Measurements from ENCODE around the gene PTRH2.

The PTRH2 gene

GRCh38 chr17:59734226-59734625 lies 27.0 kb upstream of the PTRH2 start:
- Mint-ChIP-seq H3K27me3 (no peaks in the 10 kb centered on the region), H3K9me3 (no peaks in the 10 kb centered on the region), H3K36me3 (peaks cover 12% of the 10 kb centered on the region), H3K4me1 (peaks cover 6% of the 10 kb centered on the region), H3K27ac (no peak overlapping the region), H3K4me3 (no peak overlapping the region)
- no peak for DNase-seq
- CTCF ChIA-PET, result interaction anchor here (1.9 kb wide), 1 partner anchor 12 kb away, joined by 10 read pairs; no protein-coding TSS in a partner anchor

GRCh38 chr17:59733697-59734096 lies 26.5 kb upstream of the PTRH2 start:
- no peak overlapping the region for H3K4me3 Mint-ChIP-seq
- H3K4me1 Mint-ChIP-seq, result peaks cover 6% of the 10 kb centered on the region
- no peaks in the 10 kb centered on the region for H3K27me3 Mint-ChIP-seq
- DNase-seq, result no peak
- no peaks in the 10 kb centered on the region for H3K9me3 Mint-ChIP-seq
- CTCF ChIA-PET, result interaction anchor here (1.9 kb wide), 1 partner anchor 13 kb away, joined by 10 read pairs; no protein-coding TSS in a partner anchor
- H3K36me3 Mint-ChIP-seq, result peaks cover 12% of the 10 kb centered on the region
- H3K27ac Mint-ChIP-seq, result no peak overlapping the region

DNA sequence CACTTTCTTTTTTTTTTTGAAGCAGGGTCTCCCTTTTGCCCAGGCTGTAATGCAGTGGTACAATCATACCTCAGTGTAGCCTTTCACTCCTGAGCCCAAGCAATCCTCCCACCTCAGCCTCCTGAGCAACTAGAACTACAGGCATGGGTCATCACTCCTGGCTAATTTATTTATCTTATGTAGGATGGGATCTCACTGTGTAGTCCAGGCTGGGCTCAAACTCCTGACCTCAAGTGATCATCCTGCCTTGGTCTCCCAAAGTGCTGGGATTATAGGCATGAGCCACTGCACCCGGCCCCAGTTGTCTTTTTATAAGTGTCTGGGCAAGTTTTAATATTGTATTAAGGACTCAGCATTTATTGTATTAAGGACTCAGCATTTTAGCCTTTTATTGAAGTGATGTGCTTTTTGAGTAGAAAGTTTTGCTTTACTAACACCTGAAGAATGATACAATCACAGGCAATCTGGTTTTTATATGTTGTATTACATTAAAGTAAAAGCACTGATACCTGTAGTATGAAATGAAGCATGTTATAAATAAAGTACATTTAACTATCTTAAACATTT lies 23.1 kb upstream of the PTRH2 start:
- no peak for DNase-seq
- Mint-ChIP-seq H3K4me3 (no peak overlapping the region), H3K27ac (no peak overlapping the region), H3K4me1 (peaks cover 6% of the 10 kb centered on the region), H3K36me3 (peaks cover 11% of the 10 kb centered on the region), H3K9me3 (no peaks in the 10 kb centered on the region), H3K27me3 (no peaks in the 10 kb centered on the region)
- CTCF ChIA-PET, result no interaction called here

DNA sequence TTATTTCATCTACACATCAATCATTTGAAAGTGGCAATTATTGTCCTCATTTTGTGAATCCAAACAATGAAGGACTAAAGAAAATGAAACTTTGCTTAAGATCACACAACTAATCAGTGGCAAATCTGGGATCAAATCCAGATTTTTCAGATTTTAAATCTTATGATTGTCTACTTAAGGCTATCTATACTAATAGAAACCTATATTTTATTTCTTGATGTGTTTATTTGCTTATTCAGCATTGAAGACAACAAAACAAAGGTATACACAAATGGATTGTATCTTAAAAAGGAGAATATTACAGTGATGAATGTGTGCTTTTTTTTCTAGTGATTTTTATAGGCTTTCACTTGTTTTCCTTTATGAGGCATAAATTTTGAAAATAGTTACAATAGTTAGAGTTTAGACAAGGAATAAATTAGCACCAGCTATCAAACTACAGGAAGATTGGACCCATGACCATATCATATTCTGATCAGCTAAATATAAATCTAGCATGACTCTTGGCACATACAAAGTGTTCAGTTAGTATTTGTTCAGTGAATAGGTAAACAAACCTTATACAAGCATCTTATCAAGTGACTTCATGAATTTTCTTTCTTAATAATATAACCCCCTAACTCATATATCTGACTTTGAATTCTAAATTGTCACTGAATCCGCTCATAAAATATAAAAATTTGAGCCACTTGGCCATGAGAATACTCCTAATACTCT lies 20.7 kb upstream of the PTRH2 start:
- Mint-ChIP-seq H3K27ac (no peak overlapping the region), H3K9me3 (no peaks in the 10 kb centered on the region), H3K4me3 (no peak overlapping the region), H3K36me3 (peaks cover 9% of the 10 kb centered on the region), H3K4me1 (peaks cover 6% of the 10 kb centered on the region), H3K27me3 (no peaks in the 10 kb centered on the region)
- CTCF ChIA-PET, result interaction anchor here (0.9 to 2.2 kb wide), 2 partner anchors 24 to 206 kb away, joined by 3 to 5 read pairs; no protein-coding TSS in a partner anchor
- DNase-seq, result no peak

GRCh38 chr17:59725691-59726090 lies 18.5 kb upstream of the PTRH2 start:
- Mint-ChIP-seq H3K4me1 (peaks cover 6% of the 10 kb centered on the region), H3K4me3 (no peak overlapping the region), H3K36me3 (peaks cover 3% of the 10 kb centered on the region), H3K27ac (no peak overlapping the region), H3K9me3 (no peaks in the 10 kb centered on the region), H3K27me3 (no peaks in the 10 kb centered on the region)
- no peak for DNase-seq
- CTCF ChIA-PET, result no interaction called here

DNA sequence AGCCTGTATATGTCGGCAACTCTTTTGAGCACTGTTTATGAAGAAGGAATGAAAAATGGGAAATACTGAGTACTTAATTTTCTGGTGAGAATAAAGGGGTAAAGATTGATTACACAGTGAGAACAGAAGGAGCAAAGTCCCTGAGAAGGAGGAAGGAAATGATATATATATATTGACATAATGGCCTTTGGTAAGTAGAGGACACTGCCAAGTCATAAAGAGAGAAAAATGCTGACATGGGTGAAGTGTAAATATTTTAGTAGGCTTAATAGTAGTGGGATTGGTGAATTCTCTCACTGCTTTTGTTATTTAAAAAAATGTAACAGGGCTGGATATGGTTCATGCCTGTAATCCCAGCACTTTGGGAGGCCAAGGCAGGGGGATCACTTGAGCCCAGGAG lies 16.4 kb upstream of the PTRH2 start:
- CTCF ChIA-PET, result no interaction called here
- H3K27ac Mint-ChIP-seq, result no peak overlapping the region
- H3K4me1 Mint-ChIP-seq, result no peaks in the 10 kb centered on the region
- no peaks in the 10 kb centered on the region for H3K9me3 Mint-ChIP-seq
- H3K4me3 Mint-ChIP-seq, result no peak overlapping the region
- no peaks in the 10 kb centered on the region for H3K36me3 Mint-ChIP-seq
- H3K27me3 Mint-ChIP-seq, result no peaks in the 10 kb centered on the region
- DNase-seq, result no peak

DNA sequence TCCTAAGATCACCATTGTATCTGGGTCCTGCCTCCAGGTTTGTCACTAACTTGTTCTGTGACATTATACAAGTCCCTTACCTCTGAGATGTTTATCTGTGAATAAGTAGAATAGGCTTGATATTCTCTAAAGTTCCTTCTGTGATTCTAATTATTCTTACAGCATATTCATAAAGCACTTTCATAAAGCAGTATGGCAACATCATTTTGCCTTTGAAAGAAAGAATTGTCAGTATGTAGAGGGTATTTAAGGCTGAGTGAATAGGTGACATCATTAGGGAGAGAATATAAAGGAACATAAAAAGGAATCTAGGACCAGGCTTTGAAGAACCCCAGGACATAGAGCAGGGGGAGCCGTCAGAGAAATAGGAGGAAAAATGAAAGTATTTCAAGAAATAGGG lies 15.8 kb upstream of the PTRH2 start:
- CTCF ChIA-PET, result no interaction called here

DNA sequence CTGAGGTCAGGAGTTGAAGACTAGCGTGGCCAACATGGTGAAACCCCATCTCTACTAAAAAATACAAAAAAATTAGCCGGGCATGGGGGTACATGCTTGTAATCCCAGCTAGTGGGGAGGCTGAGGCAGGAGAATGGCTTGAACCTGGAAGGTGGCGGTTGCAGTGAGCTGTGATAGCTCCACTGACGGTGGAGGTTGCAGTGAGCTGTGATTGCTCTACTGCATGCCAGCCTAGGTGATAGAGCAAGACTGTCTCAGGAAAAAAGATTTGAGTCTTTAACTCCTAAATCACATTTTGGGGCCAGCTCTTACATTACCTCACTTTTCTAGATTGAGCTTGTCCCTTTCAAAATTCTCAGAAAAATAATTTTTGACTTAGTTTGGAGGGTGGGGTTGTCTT lies 15.4 kb upstream of the PTRH2 start:
- no peaks in the 10 kb centered on the region for H3K27me3 Mint-ChIP-seq
- H3K27ac Mint-ChIP-seq, result no peak overlapping the region
- H3K36me3 Mint-ChIP-seq, result peaks cover 2% of the 10 kb centered on the region
- H3K4me1 Mint-ChIP-seq, result no peaks in the 10 kb centered on the region
- no peak for DNase-seq
- CTCF ChIA-PET, result no interaction called here
- H3K9me3 Mint-ChIP-seq, result no peaks in the 10 kb centered on the region
- H3K4me3 Mint-ChIP-seq, result no peak overlapping the region

More for the DNA sequence above, 15.8 kb upstream of the PTRH2 start:
- no peaks in the 10 kb centered on the region for H3K27me3 Mint-ChIP-seq
- H3K4me1 Mint-ChIP-seq, result no peaks in the 10 kb centered on the region
- no peaks in the 10 kb centered on the region for H3K9me3 Mint-ChIP-seq
- no peak for DNase-seq
- no peak overlapping the region for H3K27ac Mint-ChIP-seq
- H3K36me3 Mint-ChIP-seq, result peaks cover 2% of the 10 kb centered on the region
- H3K4me3 Mint-ChIP-seq, result no peak overlapping the region

- no peak for DNase-seq
- Mint-ChIP-seq H3K4me3 (no peak overlapping the region), H3K4me1 (no peaks in the 10 kb centered on the region), H3K9me3 (no peaks in the 10 kb centered on the region), H3K27me3 (no peaks in the 10 kb centered on the region), H3K36me3 (peaks cover 4% of the 10 kb centered on the region), H3K27ac (no peak overlapping the region)
- CTCF ChIA-PET, result no interaction called here
Measured at GRCh38 chr17:59719526-59719925, 12.3 kb upstream of the PTRH2 start.

- Mint-ChIP-seq H3K9me3 (no peaks in the 10 kb centered on the region), H3K36me3 (peaks cover 8% of the 10 kb centered on the region), H3K27me3 (no peaks in the 10 kb centered on the region), H3K27ac (no peak overlapping the region), H3K4me1 (peaks cover 3% of the 10 kb centered on the region), H3K4me3 (no peak overlapping the region)
- no peak for DNase-seq
- CTCF ChIA-PET, result interaction anchor here (0.6 kb wide), 1 partner anchor 28 kb away, joined by 3 read pairs; no protein-coding TSS in a partner anchor
Measured at GRCh38 chr17:59716427-59716826, 9.2 kb upstream of the PTRH2 start.

GRCh38 chr17:59714255-59714654 lies 7.0 kb upstream of the PTRH2 start:
- H3K4me3 Mint-ChIP-seq, result no peak overlapping the region
- no peaks in the 10 kb centered on the region for H3K27me3 Mint-ChIP-seq
- CTCF ChIA-PET, result no interaction called here
- H3K36me3 Mint-ChIP-seq, result peaks cover 10% of the 10 kb centered on the region
- H3K4me1 Mint-ChIP-seq, result peaks cover 14% of the 10 kb centered on the region
- DNase-seq, result no peak
- H3K9me3 Mint-ChIP-seq, result no peaks in the 10 kb centered on the region
- no peak overlapping the region for H3K27ac Mint-ChIP-seq

- Mint-ChIP-seq H3K9me3 (no peaks in the 10 kb centered on the region), H3K27ac (no peak overlapping the region), H3K36me3 (peaks cover 9% of the 10 kb centered on the region), H3K4me1 (peaks cover 26% of the 10 kb centered on the region), H3K4me3 (no peak overlapping the region), H3K27me3 (no peaks in the 10 kb centered on the region)
- DNase-seq, result no peak
- CTCF ChIA-PET, result no interaction called here
Measured at GRCh38 chr17:59712862-59713261, 5.6 kb upstream of the PTRH2 start.

GRCh38 chr17:59711936-59712335 lies 4.7 kb upstream of the PTRH2 start:
- peaks cover 6% of the 10 kb centered on the region for H3K27me3 Mint-ChIP-seq
- no peak overlapping the region for H3K27ac Mint-ChIP-seq
- no peak overlapping the region for H3K4me3 Mint-ChIP-seq
- H3K4me1 Mint-ChIP-seq, result peaks cover 26% of the 10 kb centered on the region
- H3K9me3 Mint-ChIP-seq, result no peaks in the 10 kb centered on the region
- H3K36me3 Mint-ChIP-seq, result peaks cover 13% of the 10 kb centered on the region
- no peak for DNase-seq
- CTCF ChIA-PET, result interaction anchor here (0.6 to 0.8 kb wide), 2 partner anchors 151 to 688 kb away, joined by 3 read pairs; no protein-coding TSS in a partner anchor

GRCh38 chr17:59707971-59708430 lies 771 bp upstream of the PTRH2 start:
- CTCF ChIA-PET, result interaction anchor here (0.9 kb wide), 1 partner anchor 38 kb away, joined by 3 read pairs; no protein-coding TSS in a partner anchor
- peak overlapping the region; percentile 99 for H3K4me3 Mint-ChIP-seq
- H3K9me3 Mint-ChIP-seq, result no peaks in the 10 kb centered on the region
- no peak for DNase-seq
- H3K27me3 Mint-ChIP-seq, result peaks cover 6% of the 10 kb centered on the region
- peaks cover 22% of the 10 kb centered on the region for H3K36me3 Mint-ChIP-seq
- H3K4me1 Mint-ChIP-seq, result peaks cover 49% of the 10 kb centered on the region
- H3K27ac Mint-ChIP-seq, result peak overlapping the region; percentile 97

- no peak for DNase-seq
- peaks cover 47% of the 10 kb centered on the region for H3K36me3 Mint-ChIP-seq
- no peak overlapping the region for H3K4me3 Mint-ChIP-seq
- H3K27me3 Mint-ChIP-seq, result peaks cover 3% of the 10 kb centered on the region
- H3K9me3 Mint-ChIP-seq, result no peaks in the 10 kb centered on the region
- H3K27ac Mint-ChIP-seq, result no peak overlapping the region
- H3K4me1 Mint-ChIP-seq, result peaks cover 58% of the 10 kb centered on the region
- CTCF ChIA-PET, result no interaction called here
Measured at GRCh38 chr17:59702304-59702703, 4.9 kb downstream of the PTRH2 start.

Data from activated naive CD4-positive, alpha-beta T cell treated with anti-CD3 and anti-CD28 coated beads, Interleukin-2, amount 10 ng/mL, durations not matched to agents 7 days and 5 days (primary cell).